B cell (primary cell): Measurements from ENCODE around the gene BNIP1. TPM values are rescaled to one million over a fixed set of nuclear protein-coding genes. Genes with fewer than 3 reads are reported as not detected.

Experiments
- ATAC-seq: fragments of 200-7000 bp; cut with Tn5 transposase; one replicate; pipeline ENCODE4 v1.10.0; 2021; ENCODE audit warnings: low read depth, mild to moderate bottlenecking, moderate number of reproducible peaks, moderate library complexity
- CTCF ChIA-PET: fragments of 350-600 bp; sonication (Branson Sonifier 250); formaldehyde crosslinking; loops from one replicate; lab custom pipeline; 2021; ENCODE audit warnings: antibody characterized with exemption, inconsistent platforms; lab: Charles Lee
- POLR2A ChIA-PET: fragments of 350-600 bp; sonication (Branson Sonifier 250); formaldehyde crosslinking; loops from one replicate; lab custom pipeline; 2021; ENCODE audit warnings: antibody characterized with exemption; lab: Charles Lee
- DNase-seq: peaks from one replicate; pipeline ENCODE4 v3.0.0; 2013
- H2AFZ ChIP-seq: 2 replicates; pipeline ENCODE4 v1.6.1; 2012; ENCODE audit warnings: mild to moderate bottlenecking, low read depth, low read length; ENCODE audit not compliant: insufficient read depth, poor library complexity, severe bottlenecking
- H3K27ac ChIP-seq, 2 donors: 1 replicate in 1 of 2; 2 replicates in 1 of 2; pipeline ENCODE4 v1.5.1; 2012 to 2013; ENCODE audit warnings: low read length in 2 of 2, mild to moderate bottlenecking in 2 of 2, moderate library complexity in 1 of 2
- H3K27me3 ChIP-seq, 4 experiments: fragments of 200-600 bp in 1 of 4; sonication (generic) in 1 of 4; replicated peaks in 1 of 4; 1 replicate in 2 of 4; 2 replicates in 2 of 4; pipeline versions ENCODE4 v1.6.1 to v1.7.0; 2013 to 2016; ENCODE audit warnings: low read length in 3 of 4, mild to moderate bottlenecking in 2 of 4, mixed read lengths in 1 of 4, moderate library complexity in 1 of 4; ENCODE audit not compliant: insufficient read depth in 4 of 4, control insufficient read depth in 3 of 4; ENCODE audit errors: control extremely low read depth in 1 of 4
- H3K36me3 ChIP-seq, 2 experiments: replicated peaks in 1 of 2; 1 replicate in 1 of 2; 2 replicates in 1 of 2; pipeline versions ENCODE4 v1.6.1 to v1.7.1; 2013; ENCODE audit warnings: low read length in 1 of 2; ENCODE audit not compliant: insufficient read depth in 2 of 2, control insufficient read depth in 1 of 2; ENCODE audit errors: control extremely low read depth in 1 of 2, extremely low read depth in 1 of 2
- H3K4me1 ChIP-seq, 2 donors: fragments of 200-600 bp in 1 of 2; sonication (generic) in 1 of 2; 1 replicate in 1 of 2; 2 replicates in 1 of 2; pipeline versions ENCODE4 v1.5.1 to v1.6.1; 2013 to 2017; ENCODE audit warnings: low read length in 2 of 2; ENCODE audit not compliant: control insufficient read depth in 2 of 2, insufficient read depth in 2 of 2
- H3K4me2 ChIP-seq: replicated peaks from 2 replicates; pipeline ENCODE3; 2012; ENCODE audit warnings: mild to moderate bottlenecking, low read depth, low read length; ENCODE audit not compliant: poor library complexity, severe bottlenecking
- H3K4me3 ChIP-seq, 5 experiments: fragments of 200-600 bp in 1 of 5; sonication (generic) in 1 of 5; 1 replicate in 3 of 5; 2 replicates in 2 of 5; pipeline versions ENCODE4 v1.5.1 to v1.7.0; 2011 to 2016; ENCODE audit warnings: low read length in 4 of 5, mild to moderate bottlenecking in 4 of 5, low read depth in 2 of 5, control low read depth in 1 of 5, moderate library complexity in 1 of 5; ENCODE audit not compliant: insufficient read depth in 1 of 5; ENCODE audit errors: control extremely low read depth in 1 of 5, extremely low read depth in 1 of 5
- H3K79me2 ChIP-seq: fragments of 200-600 bp; sonication (generic); one replicate; pipeline ENCODE4 v1.6.0; 2016; ENCODE audit warnings: low read length; ENCODE audit not compliant: control insufficient read depth, insufficient read depth
- H3K9ac ChIP-seq: fragments of 200-600 bp; sonication (generic); 2 replicates; pipeline ENCODE4 v1.6.1; 2017; ENCODE audit warnings: mild to moderate bottlenecking, low read length, moderate library complexity
- H3K9me3 ChIP-seq, 3 donors: one replicate each; pipeline versions ENCODE4 v1.6.1 to v1.7.1; 2013; ENCODE audit warnings: low read length in 2 of 3; ENCODE audit not compliant: control insufficient read depth in 2 of 3, insufficient read depth in 1 of 3; ENCODE audit errors: control extremely low read depth in 1 of 3
- H4K20me1 ChIP-seq: 2 replicates; pipeline ENCODE4 v1.6.0; 2012; ENCODE audit warnings: mild to moderate bottlenecking, low read length; ENCODE audit not compliant: insufficient read depth, control insufficient read depth, poor library complexity, severe bottlenecking
- H3K27ac Mint-ChIP-seq: one replicate; pipeline ENCODE4 v1.8.0; 2021; ENCODE audit warnings: mixed read lengths
- H3K27me3 Mint-ChIP-seq: one replicate; pipeline ENCODE4 v1.8.0; 2021; ENCODE audit warnings: mixed read lengths
- H3K4me1 Mint-ChIP-seq: one replicate; pipeline ENCODE4 v1.8.0; 2021; ENCODE audit warnings: mixed read lengths
- H3K4me3 Mint-ChIP-seq: one replicate; pipeline ENCODE4 v1.8.0; 2021; ENCODE audit warnings: mixed read lengths
- H3K9me3 Mint-ChIP-seq: one replicate; pipeline ENCODE4 v1.8.0; 2022; ENCODE audit warnings: mixed read lengths; ENCODE audit not compliant: insufficient read depth
- EZH2 ChIP-seq: IDR thresholded peaks from 2 replicates; pipeline ENCODE4 v1.6.1; 2012; ENCODE audit warnings: borderline replicate concordance, low read depth, mild to moderate bottlenecking, moderate library complexity, low read length; ENCODE audit not compliant: insufficient read depth, poor library complexity, severe bottlenecking
- WGBS: methylation state at CpG from one replicate; pipeline ENCODE4 v1.1.5; 2013; ENCODE audit warnings: missing lambda C conversion rate; ENCODE audit not compliant: insufficient coverage; 5-methylcytosine and 5-hydroxymethylcytosine counted together
- intact Hi-C: fragments of 100-400 bp; cut with micrococcal nuclease; formaldehyde crosslinking; loops from one replicate; pipeline ENCODE4 v1.10.0; 2022
- polyA plus RNA-seq: library from polyadenylated mRNA; depleted of rRNA; stranded (reverse); fragments of >200 nt; gene quantifications from 2 replicates; pipeline ENCODE4 v1.2.3, GENCODE V29; 2012
- total RNA-seq, 2 donors: library from RNA; stranded (reverse); fragments of 120-200 nt in 1 of 2; gene quantifications; 1 replicate in 1 of 2; 2 replicates in 1 of 2; pipeline versions ENCODE4 v1.2.3 to v1.2.4, GENCODE V29; 2013 to 2022
- TF ChIP-seq, protein P1 (sequence below): fragments of 200-600 bp; IDR thresholded peaks from one replicate; pipeline ENCODE4 v1.8.0; 2022; ENCODE audit warnings: antibody characterized with exemption, mild to moderate bottlenecking

The BNIP1 gene
- total and polyA plus RNA-seq, 2 donors (not counting 1 experiment from before 2014, with no cell fraction given): 8.0 to 15.0 TPM

DNA sequence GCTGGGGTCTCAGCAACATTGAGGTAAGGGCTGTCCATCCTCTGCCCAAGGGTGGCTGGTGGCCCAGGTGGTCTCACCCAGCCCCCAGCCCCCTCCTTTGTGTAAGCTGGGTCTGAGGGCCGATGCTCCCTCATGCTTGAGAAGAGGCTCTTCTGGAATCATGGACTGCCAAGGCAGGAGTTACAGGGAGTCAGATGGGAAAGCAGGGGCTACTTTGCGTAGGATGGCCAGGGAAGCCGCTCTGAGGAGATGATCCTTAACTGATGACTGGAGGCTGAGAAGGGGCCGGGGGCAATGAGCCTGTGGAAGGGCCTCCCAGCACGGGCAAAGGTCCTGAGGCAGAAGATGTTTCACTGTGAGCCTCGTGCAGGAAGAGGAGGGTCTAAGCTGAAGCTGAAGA lies 67.0 kb downstream of the BNIP1 start:
- Histone ChIP-seq H2AFZ (no peak overlapping the region), H3K4me3 (no peak overlapping the region), H3K27ac (no peak overlapping the region), H3K9me3 (peaks cover 0 to 19% (median 0%) of the 10 kb centered on the region in 3 donors), H3K36me3 (no peaks in the 10 kb centered on the region), H3K4me1 (no peaks in the 10 kb centered on the region), H3K79me2 (no peaks in the 10 kb centered on the region), H3K27me3 (peaks cover 0 to 4% (median 0%) of the 10 kb centered on the region in 4 experiments), H3K9ac (no peak overlapping the region), H3K4me2 (no peak overlapping the region), H4K20me1 (no peaks in the 10 kb centered on the region)
- no peak overlapping the region for H3K4me3 Mint-ChIP-seq
- no peaks in the 10 kb centered on the region for H3K4me1 Mint-ChIP-seq
- WGBS: 91% methylated on average over 6 of the region's 6 CpGs
- H3K27ac Mint-ChIP-seq: no peak overlapping the region
- H3K27me3 Mint-ChIP-seq: peaks cover 44% of the 10 kb centered on the region
- peaks cover 3% of the 10 kb centered on the region for H3K9me3 Mint-ChIP-seq
- intact Hi-C loops: no loop called here
- DNase-seq (no peak), ATAC-seq (no peak)
- TF ChIP-seq EZH2: no peak
- TF ChIP-seq, protein P1, sequence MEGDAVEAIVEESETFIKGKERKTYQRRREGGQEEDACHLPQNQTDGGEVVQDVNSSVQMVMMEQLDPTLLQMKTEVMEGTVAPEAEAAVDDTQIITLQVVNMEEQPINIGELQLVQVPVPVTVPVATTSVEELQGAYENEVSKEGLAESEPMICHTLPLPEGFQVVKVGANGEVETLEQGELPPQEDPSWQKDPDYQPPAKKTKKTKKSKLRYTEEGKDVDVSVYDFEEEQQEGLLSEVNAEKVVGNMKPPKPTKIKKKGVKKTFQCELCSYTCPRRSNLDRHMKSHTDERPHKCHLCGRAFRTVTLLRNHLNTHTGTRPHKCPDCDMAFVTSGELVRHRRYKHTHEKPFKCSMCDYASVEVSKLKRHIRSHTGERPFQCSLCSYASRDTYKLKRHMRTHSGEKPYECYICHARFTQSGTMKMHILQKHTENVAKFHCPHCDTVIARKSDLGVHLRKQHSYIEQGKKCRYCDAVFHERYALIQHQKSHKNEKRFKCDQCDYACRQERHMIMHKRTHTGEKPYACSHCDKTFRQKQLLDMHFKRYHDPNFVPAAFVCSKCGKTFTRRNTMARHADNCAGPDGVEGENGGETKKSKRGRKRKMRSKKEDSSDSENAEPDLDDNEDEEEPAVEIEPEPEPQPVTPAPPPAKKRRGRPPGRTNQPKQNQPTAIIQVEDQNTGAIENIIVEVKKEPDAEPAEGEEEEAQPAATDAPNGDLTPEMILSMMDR: no peak
- ChIA-PET CTCF (no interaction called here), POLR2A (no interaction called here)

DNA sequence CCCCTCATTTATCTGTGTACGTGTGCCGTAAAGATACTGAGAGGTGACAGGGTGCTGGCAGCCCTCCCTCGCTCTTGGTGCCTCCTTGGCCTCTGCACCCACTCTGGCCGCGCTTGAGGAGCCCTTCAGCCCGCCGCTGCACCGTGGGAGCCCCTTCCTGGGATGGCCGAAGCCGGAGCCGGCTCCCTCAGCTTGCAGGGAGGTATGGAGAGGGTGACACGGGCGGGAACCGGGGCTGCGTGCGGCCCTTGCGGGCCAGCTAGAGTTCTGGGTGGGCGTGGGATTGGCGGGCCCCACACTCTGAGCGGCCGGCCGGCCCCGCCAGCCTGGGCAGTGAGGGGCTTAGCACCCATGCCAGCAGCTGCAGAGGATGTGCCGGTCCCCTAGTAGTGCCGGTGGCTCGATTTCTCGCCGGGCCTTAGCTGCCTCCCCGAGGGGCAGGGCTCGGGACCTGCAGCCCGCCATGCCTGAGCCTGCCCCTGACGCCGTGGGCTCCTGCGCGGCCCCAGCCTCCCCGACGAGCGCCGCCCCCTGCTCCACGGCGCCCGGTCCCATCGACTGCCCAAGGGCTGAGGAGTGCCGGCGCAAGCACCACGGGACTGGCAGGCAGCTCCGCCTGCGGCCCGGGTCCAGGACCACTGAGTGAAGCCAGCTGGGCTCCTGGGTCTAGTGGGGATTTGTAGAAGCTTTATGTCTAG lies 69.1 kb downstream of the BNIP1 start:
- Histone ChIP-seq H3K27ac (no peak overlapping the region), H3K27me3 (peaks cover 0 to 3% (median 0%) of the 10 kb centered on the region in 4 experiments), H3K4me1 (no peaks in the 10 kb centered on the region), H3K4me3 (no peak overlapping the region), H4K20me1 (no peaks in the 10 kb centered on the region), H3K79me2 (no peaks in the 10 kb centered on the region), H3K4me2 (no peak overlapping the region), H3K36me3 (no peaks in the 10 kb centered on the region), H3K9me3 (peaks cover 0 to 19% (median 0%) of the 10 kb centered on the region in 3 donors), H2AFZ (no peak overlapping the region), H3K9ac (no peak overlapping the region)
- Mint-ChIP-seq H3K4me1 (no peaks in the 10 kb centered on the region), H3K27me3 (peaks cover 33% of the 10 kb centered on the region), H3K27ac (no peak overlapping the region), H3K4me3 (no peak overlapping the region), H3K9me3 (peaks cover 3% of the 10 kb centered on the region)
- DNase-seq (no peak), ATAC-seq (no peak)
- intact Hi-C loops: no loop called here
- TF ChIP-seq EZH2: no peak
- TF ChIP-seq, protein P1: no peak
- ChIA-PET POLR2A (no interaction called here), CTCF (no interaction called here)
- WGBS: 96% methylated on average over 49 of the region's 49 CpGs
